Stimulated activated naive CD8-positive, alpha-beta T cell treated with anti-CD3 and anti-CD28 coated beads, Interleukin-15, Interleukin-2, amounts not matched to agents 100 U/mL and 50 U/mL, for 24 hours (primary cell): Measurements from ENCODE around the gene SH2D4B.

ENCODE experiments used
- ATAC-seq: fragments of 150-1000 bp; cut with Tn5 transposase; one replicate; pipeline ENCODE4 v1.10.0; 2021
- DNase-seq: peaks from one replicate; pipeline ENCODE4 v3.0.0; 2021

Gene SH2D4B

GRCh38 chr10:80690434-80690833, 152.7 kb downstream of the SH2D4B start:
- DNase-seq (no peak), ATAC-seq (no peak)

GRCh38 chr10:80691441-80691840, 153.7 kb downstream of the SH2D4B start:
- DNase-seq (no peak), ATAC-seq (no peak)

GRCh38 chr10:80693565-80693964, 155.9 kb downstream of the SH2D4B start:
- DNase-seq (no peak), ATAC-seq (no peak)

- ATAC-seq = no peak
These were observed 157.2 kb downstream of the SH2D4B start for GRCh38 chr10:80694930-80695329.

More at GRCh38 chr10:80694930-80695329, 157.2 kb downstream of the SH2D4B start:
- no peak for DNase-seq
